ENCODE results near the gene MYCBPAP.
A peak's percentile ranks its signal among the peaks of the same experiment; 100 is the strongest.

Gene MYCBPAP

GRCh38 chr17:50519141-50519834 is 11.0 kb downstream of the MYCBPAP start:
- POLR2A ChIA-PET (ENCODE audit: low non-redundant PET): interaction anchor here (0.6 kb wide), 1 partner anchor 736 kb away, joined by 5 read pairs; no protein-coding TSS in a partner anchor
- peak; percentile 73 for DNase-seq (ENCODE audit: low spot score)
- TF ChIP-seq CTCF (conservative IDR thresholded peaks at IDR 0.05; ENCODE audit: low read depth): no peak
- peak overlapping the region; percentile 69 for H3K27ac ChIP-seq
- CTCF ChIA-PET: interaction anchor here (0.6 to 1.2 kb wide), 4 partner anchors 18 to 66 kb away, joined by 3 to 7 read pairs (median 4); partner anchors contain the start of gene SPATA20

GRCh38 chr17:50520483-50520882 is 12.2 kb downstream of the MYCBPAP start:
- ChIA-PET CTCF (no interaction called here), POLR2A (ENCODE audit: low non-redundant PET) (no interaction called here)
- no peak for DNase-seq (ENCODE audit: low spot score)
- no peak overlapping the region; the same call in 1 of the 2 replicates for H3K27ac ChIP-seq
- no peak for TF ChIP-seq CTCF (conservative IDR thresholded peaks at IDR 0.05; ENCODE audit: low read depth)

- POLR2A ChIA-PET (ENCODE audit: low non-redundant PET): no interaction called here
- no peak for TF ChIP-seq CTCF (conservative IDR thresholded peaks at IDR 0.05; ENCODE audit: low read depth)
These were observed 13.3 kb downstream of the MYCBPAP start for GRCh38 chr17:50521514-50521913.

GRCh38 chr17:50522766-50523165 is 14.5 kb downstream of the MYCBPAP start:
- no peak for TF ChIP-seq CTCF (conservative IDR thresholded peaks at IDR 0.05; ENCODE audit: low read depth)
- ChIA-PET CTCF (interaction anchor here (0.7 to 1.3 kb wide), 4 partner anchors 10 to 36 kb away, joined by 3 to 6 read pairs (median 4); partner anchors contain the start of gene EPN3), POLR2A (ENCODE audit: low non-redundant PET) (no interaction called here)
- no peak for DNase-seq (ENCODE audit: low spot score)
- H3K27ac ChIP-seq: peak overlapping the region; percentile 81

More at GRCh38 chr17:50521514-50521913, 13.3 kb downstream of the MYCBPAP start:
- H3K27ac ChIP-seq: no peak overlapping the region
- DNase-seq (ENCODE audit: low spot score): no peak
- CTCF ChIA-PET: no interaction called here

GRCh38 chr17:50523208-50523607 is 15.0 kb downstream of the MYCBPAP start:
- peak; percentile 80 for DNase-seq (ENCODE audit: low spot score)
- ChIA-PET CTCF (interaction anchor here (0.7 to 1.3 kb wide), 4 partner anchors 9 to 36 kb away, joined by 3 to 6 read pairs (median 4); partner anchors contain the start of gene EPN3), POLR2A (ENCODE audit: low non-redundant PET) (no interaction called here)
- peak overlapping the region; percentile 81 for H3K27ac ChIP-seq
- TF ChIP-seq CTCF (conservative IDR thresholded peaks at IDR 0.05; ENCODE audit: low read depth): no peak

- POLR2A ChIA-PET (ENCODE audit: low non-redundant PET): no interaction called here
- H3K27ac ChIP-seq: no peak overlapping the region
- CTCF ChIA-PET: no interaction called here
- no peak for TF ChIP-seq CTCF (conservative IDR thresholded peaks at IDR 0.05; ENCODE audit: low read depth)
- no peak for DNase-seq (ENCODE audit: low spot score)
These were observed 16.6 kb downstream of the MYCBPAP start for GRCh38 chr17:50524838-50525237.
